ENCODE measurements around the gene GEMIN5. TPM values are rescaled to one million over a fixed set of nuclear protein-coding genes. Genes with fewer than 3 reads are reported as not detected.

GEMIN5 gene
- total RNA-seq, 2 experiments from 2014 or later, result 25.5 to 27.4 TPM

DNA sequence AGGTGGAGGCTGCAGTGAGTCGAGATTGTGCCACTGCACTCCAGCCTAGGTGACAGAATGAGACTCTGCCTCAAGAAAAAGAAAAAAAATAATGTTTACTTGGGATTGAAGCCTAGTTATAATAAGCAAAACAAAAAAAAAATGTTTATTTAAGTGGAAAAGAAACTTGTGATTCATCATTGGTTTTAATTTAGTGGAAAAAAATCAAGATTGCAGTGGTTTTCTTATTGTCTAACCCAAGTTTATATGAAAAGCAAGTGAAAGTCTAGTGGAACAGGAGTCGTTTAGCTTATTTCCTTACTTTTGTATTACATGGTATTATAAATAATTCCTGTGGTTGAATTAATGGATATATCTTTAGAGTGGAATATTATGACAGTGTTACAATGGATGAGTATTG, 71.2 kb downstream of the GEMIN5 start:
- Mint-ChIP-seq H3K4me1 (ENCODE audit: low read depth) (peaks cover 34% of the 10 kb centered on the region), H3K4me3 (no peak overlapping the region), H3K27me3 (no peaks in the 10 kb centered on the region), H3K27ac (no peak overlapping the region), H3K9me3 (no peaks in the 10 kb centered on the region), H3K36me3 (peaks cover 53% of the 10 kb centered on the region)
- CTCF ChIA-PET, result interaction anchor here (0.6 to 0.7 kb wide), 2 partner anchors 21 to 115 kb away, joined by 3 to 4 read pairs; no protein-coding TSS in a partner anchor
- intact Hi-C loops (cut with micrococcal nuclease), result no loop called here
- POLR2A ChIA-PET, result no interaction called here
- DNase-seq, result no peak

DNA sequence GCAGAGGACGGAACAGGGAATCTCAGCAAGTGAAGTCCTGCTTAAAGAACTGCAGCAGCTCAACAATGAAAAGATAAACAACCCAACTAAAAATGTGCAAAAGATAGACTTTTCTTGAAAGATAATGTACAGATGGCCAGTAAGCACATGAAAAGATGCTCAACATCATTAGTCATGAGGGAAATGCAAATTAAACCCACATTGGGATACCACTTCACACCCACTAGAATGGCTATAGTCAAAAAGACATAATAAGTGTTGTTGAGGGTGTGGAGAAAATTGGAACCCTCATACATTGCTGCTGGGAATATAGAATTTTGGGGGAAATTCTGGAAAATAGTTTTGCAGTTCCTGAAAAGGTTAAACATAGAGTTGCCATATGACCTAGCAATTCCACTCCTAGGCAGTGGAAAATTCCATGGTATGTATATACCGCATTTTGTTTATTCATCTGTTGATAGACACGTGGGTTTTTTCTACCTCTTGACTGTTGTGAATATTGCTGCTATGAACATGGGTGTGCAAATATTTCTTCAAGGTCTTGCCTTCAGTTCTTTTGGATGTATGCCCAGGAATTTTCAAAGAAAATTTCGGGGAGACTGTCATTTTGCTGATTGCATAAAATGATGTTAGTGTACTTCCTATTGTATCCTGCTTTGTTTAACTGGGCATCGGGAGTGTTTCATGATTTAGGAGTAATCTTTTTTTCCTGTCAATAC, 72.4 kb downstream of the GEMIN5 start:
- H3K36me3 Mint-ChIP-seq, result peaks cover 43% of the 10 kb centered on the region
- H3K9me3 Mint-ChIP-seq, result no peaks in the 10 kb centered on the region
- DNase-seq, result no peak
- POLR2A ChIA-PET, result no interaction called here
- intact Hi-C loops (cut with micrococcal nuclease), result no loop called here
- H3K27me3 Mint-ChIP-seq, result no peaks in the 10 kb centered on the region
- no peak overlapping the region for H3K27ac Mint-ChIP-seq
- CTCF ChIA-PET, result interaction anchor here (2.3 kb wide), 1 partner anchor 215 kb away, joined by 9 read pairs; no protein-coding TSS in a partner anchor
- H3K4me1 Mint-ChIP-seq (ENCODE audit: low read depth), result peaks cover 47% of the 10 kb centered on the region
- no peak overlapping the region for H3K4me3 Mint-ChIP-seq

DNA sequence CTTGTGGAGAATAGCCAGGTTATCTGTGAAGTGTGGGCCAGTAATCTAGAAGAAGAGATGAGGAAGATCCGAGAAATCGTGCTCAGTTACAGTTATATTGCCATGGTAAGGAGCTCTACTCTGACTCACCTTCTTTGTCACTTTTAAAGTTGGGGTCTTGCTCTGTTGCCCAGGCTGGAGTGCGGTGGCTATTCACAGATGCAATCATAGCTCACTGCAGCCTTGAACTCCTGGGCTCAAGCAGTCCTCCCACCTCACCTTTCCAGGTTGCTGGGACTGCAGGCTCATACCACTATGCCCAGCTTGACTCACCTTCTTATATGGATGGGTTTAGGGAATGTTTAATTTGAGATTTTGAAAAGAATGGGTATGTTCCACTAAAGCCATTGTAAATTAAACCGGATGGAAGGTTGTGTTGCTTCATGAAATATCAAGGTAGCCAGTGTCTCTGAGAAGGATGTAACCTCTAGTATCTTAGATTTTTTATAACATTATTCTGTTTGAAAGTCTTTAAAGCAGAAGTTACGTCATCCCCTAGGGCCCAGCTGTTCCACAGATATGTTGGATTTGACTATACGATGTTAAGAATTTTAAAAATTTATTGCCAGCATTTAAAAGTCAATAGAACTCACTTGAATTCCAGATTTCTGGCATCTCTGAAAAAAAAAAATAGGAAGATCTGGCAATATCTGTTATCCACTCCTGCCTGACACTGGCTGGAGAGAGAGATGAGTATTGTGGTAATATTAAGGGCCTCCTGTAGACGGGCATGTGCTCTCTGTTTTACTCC, 74.5 kb downstream of the GEMIN5 start:
- intact Hi-C loops (cut with micrococcal nuclease), result no loop called here
- H3K27me3 Mint-ChIP-seq, result no peaks in the 10 kb centered on the region
- H3K4me3 Mint-ChIP-seq, result no peak overlapping the region
- ChIA-PET CTCF (interaction anchor here (2.3 kb wide), 1 partner anchor 213 kb away, joined by 9 read pairs; no protein-coding TSS in a partner anchor), POLR2A (no interaction called here)
- H3K27ac Mint-ChIP-seq, result peak overlapping the region; percentile 24
- H3K36me3 Mint-ChIP-seq, result peaks cover 42% of the 10 kb centered on the region
- DNase-seq, result no peak
- H3K9me3 Mint-ChIP-seq, result no peaks in the 10 kb centered on the region
- peaks cover 58% of the 10 kb centered on the region for H3K4me1 Mint-ChIP-seq (ENCODE audit: low read depth)

GRCh38 chr5:154862766-154863165, 75.2 kb downstream of the GEMIN5 start:
- H3K4me1 Mint-ChIP-seq (ENCODE audit: low read depth), result peaks cover 58% of the 10 kb centered on the region
- no peaks in the 10 kb centered on the region for H3K9me3 Mint-ChIP-seq
- intact Hi-C loops (cut with micrococcal nuclease), result no loop called here
- ChIA-PET CTCF (no interaction called here), POLR2A (no interaction called here)
- no peaks in the 10 kb centered on the region for H3K27me3 Mint-ChIP-seq
- peak overlapping the region; percentile 21 for H3K27ac Mint-ChIP-seq
- peaks cover 41% of the 10 kb centered on the region for H3K36me3 Mint-ChIP-seq
- no peak for DNase-seq
- H3K4me3 Mint-ChIP-seq, result no peak overlapping the region

- Mint-ChIP-seq H3K4me3 (peak overlapping the region; percentile 16), H3K27ac (peak overlapping the region; percentile 13), H3K36me3 (peaks cover 38% of the 10 kb centered on the region), H3K27me3 (no peaks in the 10 kb centered on the region), H3K4me1 (ENCODE audit: low read depth) (peaks cover 58% of the 10 kb centered on the region), H3K9me3 (no peaks in the 10 kb centered on the region)
- POLR2A ChIA-PET, result interaction anchor here (1.0 kb wide), 1 partner anchor 47 kb away, joined by 3 read pairs; no protein-coding TSS in a partner anchor
- CTCF ChIA-PET, result no interaction called here
- no peak for DNase-seq
- intact Hi-C loops (cut with micrococcal nuclease), result no loop called here
These were observed 76.1 kb downstream of the GEMIN5 start for GRCh38 chr5:154861946-154862345.

GRCh38 chr5:154860765-154861164, 77.2 kb downstream of the GEMIN5 start:
- H3K36me3 Mint-ChIP-seq, result peaks cover 31% of the 10 kb centered on the region
- peak overlapping the region; percentile 100 for H3K27ac Mint-ChIP-seq
- DNase-seq, result no peak
- ChIA-PET CTCF (no interaction called here), POLR2A (no interaction called here)
- no peaks in the 10 kb centered on the region for H3K27me3 Mint-ChIP-seq
- peak overlapping the region; percentile 86 for H3K4me3 Mint-ChIP-seq
- peaks cover 55% of the 10 kb centered on the region for H3K4me1 Mint-ChIP-seq (ENCODE audit: low read depth)
- H3K9me3 Mint-ChIP-seq, result no peaks in the 10 kb centered on the region
- intact Hi-C loops (cut with micrococcal nuclease), result no loop called here

- intact Hi-C loops (cut with micrococcal nuclease), result no loop called here
- Mint-ChIP-seq H3K27me3 (no peaks in the 10 kb centered on the region), H3K9me3 (no peaks in the 10 kb centered on the region), H3K4me1 (ENCODE audit: low read depth) (peaks cover 49% of the 10 kb centered on the region), H3K27ac (peak overlapping the region; percentile 100), H3K4me3 (peak overlapping the region; percentile 86), H3K36me3 (peaks cover 24% of the 10 kb centered on the region)
- ChIA-PET POLR2A (interaction anchor here (1.0 kb wide), 1 partner anchor 102 kb away, joined by 4 read pairs; no protein-coding TSS in a partner anchor), CTCF (interaction anchor here (1.0 kb wide), 1 partner anchor 210 kb away, joined by 3 read pairs; no protein-coding TSS in a partner anchor)
- peak; percentile 50 for DNase-seq
These were observed 77.9 kb downstream of the GEMIN5 start for GRCh38 chr5:154860123-154860522.

DNA sequence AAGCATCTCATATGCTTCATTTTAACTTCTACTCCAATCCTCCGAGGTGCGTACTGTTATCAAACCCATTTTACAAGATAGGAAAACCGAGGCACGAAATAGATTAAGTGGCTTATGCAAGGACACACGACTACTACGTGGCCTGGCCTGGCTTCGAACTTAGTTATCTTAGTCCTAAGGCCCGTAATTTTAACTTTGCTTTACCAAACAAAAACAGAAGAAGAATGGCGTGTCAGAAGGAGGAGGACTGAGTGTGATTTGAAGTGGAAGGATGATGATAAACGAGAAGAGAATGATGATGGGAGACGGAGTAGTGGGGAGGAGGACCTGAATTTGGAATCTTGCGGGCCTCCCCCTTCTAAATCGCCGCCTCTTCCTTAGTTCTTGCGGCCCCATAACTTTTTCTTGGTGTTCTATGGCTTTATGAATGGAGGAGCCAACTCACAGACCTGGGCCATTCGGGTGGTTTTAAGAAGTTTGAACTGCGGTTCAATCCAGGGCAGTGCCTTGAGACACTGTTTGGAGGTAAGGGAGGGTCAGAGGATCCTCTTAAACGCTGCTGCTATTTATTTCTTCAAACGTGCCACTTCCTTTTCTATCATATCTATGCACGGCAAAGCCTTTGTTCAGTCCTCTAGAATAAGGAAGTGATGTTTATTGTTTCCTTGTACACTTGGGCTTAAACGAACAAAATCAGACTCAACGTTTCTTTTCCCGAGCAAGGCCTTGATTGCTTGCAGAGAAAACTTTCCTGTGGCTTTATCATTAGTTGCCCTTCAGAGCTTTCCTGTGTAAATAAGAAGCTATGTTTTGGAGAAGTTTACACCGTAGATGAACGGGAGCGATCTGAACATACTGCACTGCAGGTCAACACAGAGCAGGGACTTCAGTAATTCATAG, 78.8 kb downstream of the GEMIN5 start:
- Mint-ChIP-seq H3K36me3 (peaks cover 20% of the 10 kb centered on the region), H3K9me3 (no peaks in the 10 kb centered on the region), H3K27me3 (no peaks in the 10 kb centered on the region), H3K4me3 (peak overlapping the region; percentile 86), H3K4me1 (ENCODE audit: low read depth) (peaks cover 45% of the 10 kb centered on the region), H3K27ac (peak overlapping the region; percentile 100)
- DNase-seq, result peak; percentile 23
- intact Hi-C loops (cut with micrococcal nuclease), result loop anchor here (1.0 to 10.0 kb wide), 9 partner anchors 30 to 1543 kb away; partner anchors contain the start of genes FAM114A2, GALNT10, LARP1 and MFAP3
- CTCF ChIA-PET, result interaction anchor here (1.0 kb wide), 1 partner anchor 209 kb away, joined by 3 read pairs; no protein-coding TSS in a partner anchor
- POLR2A ChIA-PET, result interaction anchor here (0.6 to 1.9 kb wide), 8 partner anchors 79 to 412 kb away, joined by 3 to 9 read pairs (median 4); partner anchors contain the start of gene GEMIN5

DNA sequence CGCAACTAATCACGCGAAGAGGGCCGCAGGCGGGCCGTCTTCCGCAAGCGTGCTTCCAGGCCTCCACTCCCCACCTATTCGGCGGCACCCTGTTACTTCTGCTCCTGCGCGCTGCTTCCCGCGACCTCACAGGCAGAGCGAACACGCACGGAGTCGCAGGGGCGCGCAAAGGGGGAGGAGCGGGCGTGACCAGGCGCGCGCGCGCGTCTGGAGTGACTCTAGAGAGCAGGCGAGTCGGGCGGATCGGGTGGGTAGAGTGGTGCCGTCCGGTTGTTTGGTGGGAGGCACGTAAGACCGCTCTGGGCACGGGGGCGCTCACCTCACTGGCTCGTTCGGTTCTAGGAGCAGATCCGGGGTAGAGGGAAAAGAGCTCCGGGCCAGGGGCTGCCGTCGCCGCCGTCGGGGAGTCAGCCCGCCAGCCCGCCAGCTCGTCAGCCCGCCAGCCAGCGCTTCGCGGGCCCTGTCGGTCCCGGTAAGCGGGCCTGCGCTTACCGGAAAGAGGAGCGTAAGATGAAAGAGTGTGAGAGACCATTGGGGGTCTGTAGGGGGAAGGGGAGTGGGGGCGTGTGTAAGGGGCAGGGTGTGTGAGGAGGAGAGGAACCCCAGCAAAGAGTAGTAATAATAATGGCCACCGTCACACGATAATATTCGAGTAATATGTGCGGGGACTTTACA, 79.6 kb downstream of the GEMIN5 start, which contains the start of gene CNOT8:
Gene CNOT8 (plus strand): TSS at position 331 of the 675 bp plus-strand sequence. CDS start 4,652 bp downstream, outside the sequence.
- Mint-ChIP-seq H3K4me3 (peak within 1 kb of the TSS; percentile 86), H3K9me3 (no peaks in the 10 kb centered on the region), H3K27ac (peak within 1 kb of the TSS; percentile 100), H3K27me3 (no peaks in the 10 kb centered on the region), H3K4me1 (ENCODE audit: low read depth) (peaks cover 44% of the 10 kb centered on the region), H3K36me3 (peaks cover 15% of the 10 kb centered on the region)
- DNase-seq, result peak; percentile 98
- POLR2A ChIA-PET, result interaction anchor here (0.6 to 1.9 kb wide), 7 partner anchors 79 to 411 kb away, joined by 3 to 9 read pairs (median 4); partner anchors contain the start of gene GEMIN5
- intact Hi-C loops (cut with micrococcal nuclease), result loop anchor here (1.0 to 10.0 kb wide), 9 partner anchors 29 to 1544 kb away; partner anchors contain the start of genes FAM114A2, GALNT10, LARP1 and MFAP3
- CTCF ChIA-PET, result interaction anchor here (2.8 kb wide), 1 partner anchor 209 kb away, joined by 12 read pairs; no protein-coding TSS in a partner anchor

DNA sequence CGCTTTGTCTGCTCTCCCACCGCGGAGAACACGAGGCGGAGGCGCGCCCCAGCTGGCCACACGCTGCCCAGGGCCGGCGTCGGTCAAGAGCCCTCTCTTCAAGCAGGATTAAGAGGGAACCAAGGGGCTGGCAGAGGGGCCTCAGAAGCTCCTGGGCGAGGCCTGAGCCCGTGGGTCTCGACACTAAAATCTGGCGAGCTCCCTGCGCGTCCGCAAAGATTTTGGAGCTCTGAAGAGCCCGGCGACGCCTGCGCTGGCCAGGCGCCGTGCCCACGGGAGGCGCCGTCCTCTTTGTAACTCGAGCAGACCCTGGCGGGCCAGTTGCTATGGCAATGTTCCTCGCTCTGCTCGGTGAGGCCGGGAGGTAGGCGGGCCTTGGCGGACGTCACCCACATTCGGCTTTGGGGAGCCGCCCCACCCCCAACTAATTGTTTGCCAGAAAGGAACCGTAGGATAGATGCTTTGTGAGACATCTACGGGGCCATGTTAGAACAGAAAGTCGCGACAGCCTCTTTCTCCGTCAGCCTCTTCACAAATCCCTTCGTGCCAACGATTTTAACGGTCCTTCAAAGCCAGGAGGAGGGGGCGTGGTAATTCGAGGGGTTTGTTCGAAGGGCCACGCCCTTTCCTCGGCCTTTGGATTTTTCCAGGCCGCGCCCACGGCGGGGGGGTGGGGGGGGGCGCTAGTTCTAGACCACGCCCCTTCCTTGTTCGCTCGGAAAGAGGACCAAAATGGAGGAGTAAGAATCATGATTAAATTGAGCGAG, 80.3 kb downstream of the GEMIN5 start:
- ChIA-PET CTCF (interaction anchor here (1.1 to 2.8 kb wide), 3 partner anchors 28 to 208 kb away, joined by 3 to 12 read pairs (median 4); no protein-coding TSS in a partner anchor), POLR2A (interaction anchor here (0.9 to 1.9 kb wide), 7 partner anchors 12 to 411 kb away, joined by 3 to 9 read pairs (median 4); partner anchors contain the start of gene GEMIN5)
- Mint-ChIP-seq H3K4me1 (ENCODE audit: low read depth) (peaks cover 38% of the 10 kb centered on the region), H3K9me3 (no peaks in the 10 kb centered on the region), H3K4me3 (peak overlapping the region; percentile 86), H3K27ac (peak overlapping the region; percentile 100), H3K36me3 (peaks cover 10% of the 10 kb centered on the region), H3K27me3 (no peaks in the 10 kb centered on the region)
- intact Hi-C loops (cut with micrococcal nuclease), result loop anchor here (1.0 to 10.0 kb wide), 9 partner anchors 28 to 1545 kb away; partner anchors contain the start of genes FAM114A2, GALNT10, LARP1 and MFAP3
- DNase-seq, result peak; percentile 88

Measured in activated CD4-positive, alpha-beta memory T cell treated with anti-CD3 and anti-CD28 coated beads for 36 hours (primary cell).